ENCODE results near the gene NANP.

- TF ChIP-seq YY1 (IDR thresholded peaks at IDR 0.05) (no peak), CTCF (IDR thresholded peaks at IDR 0.05; ENCODE audit: low read depth, low read length, missing input control) (no peak), TAF1 (conservative IDR thresholded peaks at IDR 0.05) (no peak)
Observed at GRCh38 chr20:25570148-25570530, 53.7 kb downstream of the NANP start.
